IPS-18a (cell line): ENCODE measurements around the gene A3GALT2.

ENCODE experiments used
- H3K27ac ChIP-seq: one replicate; pipeline ENCODE4 v1.5.1; 2013; ENCODE audit warnings: low read length
- H3K27me3 ChIP-seq: one replicate; pipeline ENCODE4 v1.6.1; 2013; ENCODE audit warnings: mild to moderate bottlenecking, low read length; ENCODE audit not compliant: control insufficient read depth, insufficient read depth
- H3K36me3 ChIP-seq: one replicate; pipeline ENCODE4 v1.6.1; 2013; ENCODE audit warnings: low read depth, low read length; ENCODE audit not compliant: control insufficient read depth
- H3K4me1 ChIP-seq: one replicate; pipeline ENCODE4 v1.6.1; 2013; ENCODE audit warnings: low read depth, low read length; ENCODE audit not compliant: control insufficient read depth
- H3K4me3 ChIP-seq: one replicate; pipeline ENCODE4 v1.5.1; 2013; ENCODE audit warnings: low read length
- H3K9ac ChIP-seq: one replicate; pipeline ENCODE4 v1.6.1; 2013; ENCODE audit warnings: mild to moderate bottlenecking, low read length, moderate library complexity
- H3K9me3 ChIP-seq: one replicate; pipeline ENCODE4 v1.6.1; 2013; ENCODE audit warnings: low read depth, low read length; ENCODE audit not compliant: control insufficient read depth

Gene A3GALT2

GRCh38 chr1:33349778-33350610 is 29.1 kb upstream of the A3GALT2 start:
- peak overlapping the region; percentile 78 for H3K4me3 ChIP-seq
- no peak overlapping the region for H3K27ac ChIP-seq
- H3K27me3 ChIP-seq = peaks cover 92% of the 10 kb centered on the region
- peak overlapping the region; percentile 80 for H3K9ac ChIP-seq
- peaks cover 43% of the 10 kb centered on the region for H3K4me1 ChIP-seq
- H3K9me3 ChIP-seq = no peaks in the 10 kb centered on the region
- no peaks in the 10 kb centered on the region for H3K36me3 ChIP-seq

DNA sequence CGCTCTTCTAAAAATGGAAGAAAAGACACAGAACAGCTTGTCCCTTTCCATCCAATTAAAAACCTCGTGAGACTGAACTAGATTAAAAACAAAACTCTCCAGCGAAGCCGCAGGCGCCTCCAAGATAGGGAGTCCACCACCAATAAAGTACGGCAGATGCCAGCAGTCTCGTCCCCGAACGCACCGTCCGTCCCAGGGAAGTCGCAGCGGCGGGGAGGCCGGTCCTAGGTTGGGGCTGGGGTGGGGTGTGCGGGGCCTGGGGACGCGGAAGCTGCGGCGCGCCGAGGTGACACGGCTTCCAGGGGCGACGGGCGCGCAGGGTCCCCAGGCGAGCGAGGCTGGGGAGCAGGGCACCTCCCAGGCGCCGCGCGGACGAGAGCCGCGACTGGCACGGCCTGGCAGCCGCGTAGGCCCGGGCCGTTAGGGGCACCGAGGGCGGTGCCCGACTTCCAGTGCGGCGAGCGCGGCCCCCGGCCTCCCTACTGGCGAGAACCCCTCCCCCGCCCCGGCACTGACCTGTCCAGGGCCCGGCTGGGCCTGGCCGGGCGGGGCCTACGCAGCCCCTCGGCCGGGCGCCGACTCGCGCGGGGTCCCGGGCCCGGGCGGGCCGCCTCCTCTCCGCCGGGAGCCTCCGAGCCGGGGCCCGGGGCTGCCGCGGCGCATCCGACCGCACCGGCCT is 28.3 kb upstream of the A3GALT2 start:
- H3K4me3 ChIP-seq = peak overlapping the region; percentile 63
- H3K9me3 ChIP-seq = no peaks in the 10 kb centered on the region
- peak overlapping the region; percentile 48 for H3K9ac ChIP-seq
- no peaks in the 10 kb centered on the region for H3K36me3 ChIP-seq
- peaks cover 44% of the 10 kb centered on the region for H3K4me1 ChIP-seq
- H3K27ac ChIP-seq = no peak overlapping the region
- peaks cover 88% of the 10 kb centered on the region for H3K27me3 ChIP-seq

DNA sequence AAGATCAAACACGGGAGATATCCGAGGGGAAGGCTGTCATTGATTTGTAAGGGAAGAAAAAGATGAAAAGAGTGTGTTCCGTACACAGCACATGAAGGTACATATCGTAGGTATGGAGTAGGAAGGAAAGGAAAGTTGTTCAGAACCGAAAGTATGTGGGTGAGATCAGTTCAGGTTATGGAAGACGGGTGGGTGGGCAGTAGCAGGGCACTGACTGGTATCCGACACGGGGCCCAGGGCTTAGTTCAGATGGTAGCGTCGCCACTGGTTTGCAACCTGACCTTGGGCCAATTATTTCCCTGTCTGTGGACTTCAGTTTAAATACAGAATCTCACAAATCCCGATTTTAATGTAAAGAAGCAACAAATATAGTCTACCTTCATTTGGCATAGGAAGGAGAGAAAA is 27.8 kb upstream of the A3GALT2 start:
- no peak overlapping the region for H3K27ac ChIP-seq
- H3K4me3 ChIP-seq = peak overlapping the region; percentile 63
- no peaks in the 10 kb centered on the region for H3K9me3 ChIP-seq
- peaks cover 88% of the 10 kb centered on the region for H3K27me3 ChIP-seq
- H3K4me1 ChIP-seq = peaks cover 49% of the 10 kb centered on the region
- peak overlapping the region; percentile 48 for H3K9ac ChIP-seq
- no peaks in the 10 kb centered on the region for H3K36me3 ChIP-seq

GRCh38 chr1:33348194-33348593 is 27.3 kb upstream of the A3GALT2 start:
- Histone ChIP-seq H3K36me3 (no peaks in the 10 kb centered on the region), H3K9ac (peak overlapping the region; percentile 48), H3K27ac (no peak overlapping the region), H3K9me3 (no peaks in the 10 kb centered on the region), H3K4me1 (peaks cover 53% of the 10 kb centered on the region), H3K27me3 (peaks cover 86% of the 10 kb centered on the region), H3K4me3 (peak overlapping the region; percentile 63)

- H3K36me3 ChIP-seq = no peaks in the 10 kb centered on the region
- no peak overlapping the region for H3K9ac ChIP-seq
- peak overlapping the region; percentile 63 for H3K4me3 ChIP-seq
- H3K4me1 ChIP-seq = peaks cover 57% of the 10 kb centered on the region
- H3K27me3 ChIP-seq = peaks cover 80% of the 10 kb centered on the region
- no peaks in the 10 kb centered on the region for H3K9me3 ChIP-seq
- no peak overlapping the region for H3K27ac ChIP-seq
Observed at GRCh38 chr1:33347650-33347992, 26.7 kb upstream of the A3GALT2 start.

DNA sequence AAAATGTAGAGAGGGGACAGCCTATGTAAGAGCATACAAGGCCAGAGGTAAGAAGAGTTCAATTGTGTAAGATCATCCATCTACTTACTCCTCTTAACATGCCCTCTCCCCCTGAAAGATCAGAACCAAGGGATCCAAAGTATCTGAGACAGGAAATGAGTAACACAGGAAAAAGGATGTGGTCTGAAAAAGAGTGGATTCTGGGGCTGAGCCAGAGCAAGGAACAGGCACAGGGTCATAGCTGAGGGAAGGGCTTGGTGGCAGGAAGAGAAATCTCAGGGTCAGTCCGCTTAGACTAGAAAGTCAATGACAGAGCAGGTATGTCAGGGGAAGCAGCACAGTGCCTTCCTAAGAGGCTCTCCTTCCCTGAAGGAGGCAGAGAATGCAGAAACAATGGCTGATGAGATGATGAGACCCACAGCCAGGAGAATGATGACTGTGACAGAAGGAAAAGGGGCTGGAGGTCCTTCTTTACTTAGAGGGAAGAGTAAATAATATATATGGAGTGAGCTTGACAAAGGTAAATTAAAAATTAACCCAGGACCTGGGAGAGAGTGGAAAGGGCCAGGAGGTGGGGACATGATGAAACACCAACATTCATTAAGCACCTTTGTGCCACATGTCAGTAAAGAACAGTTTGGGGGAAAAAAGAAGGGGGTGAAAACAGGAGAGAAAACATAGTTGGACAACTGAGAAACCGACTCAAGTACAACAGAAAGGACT is 26.2 kb upstream of the A3GALT2 start:
- no peaks in the 10 kb centered on the region for H3K9me3 ChIP-seq
- peaks cover 61% of the 10 kb centered on the region for H3K4me1 ChIP-seq
- no peaks in the 10 kb centered on the region for H3K36me3 ChIP-seq
- H3K27me3 ChIP-seq = peaks cover 75% of the 10 kb centered on the region
- no peak overlapping the region for H3K9ac ChIP-seq
- peak overlapping the region; percentile 63 for H3K4me3 ChIP-seq
- H3K27ac ChIP-seq = no peak overlapping the region

DNA sequence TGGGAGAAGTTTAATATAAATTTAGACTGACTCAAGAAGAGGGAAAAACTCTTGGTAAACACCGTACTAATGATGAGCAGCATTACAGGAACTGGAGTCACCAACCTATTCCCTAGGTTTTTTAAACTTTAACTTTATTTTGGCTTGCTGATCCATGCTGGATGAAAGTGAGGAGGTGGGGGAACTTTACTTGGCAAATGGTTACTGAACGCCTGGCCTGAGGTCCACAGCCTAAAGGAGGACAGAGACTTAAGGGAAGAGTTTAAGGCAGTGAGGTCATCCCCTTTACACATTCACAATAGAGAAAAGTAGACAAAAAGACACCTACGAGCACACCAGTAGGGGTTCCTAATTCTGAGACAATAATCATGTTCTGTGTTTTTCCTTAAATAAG is 25.6 kb upstream of the A3GALT2 start:
- Histone ChIP-seq H3K4me3 (no peak overlapping the region), H3K4me1 (peaks cover 67% of the 10 kb centered on the region), H3K27me3 (peaks cover 69% of the 10 kb centered on the region), H3K9me3 (no peaks in the 10 kb centered on the region), H3K36me3 (no peaks in the 10 kb centered on the region), H3K9ac (no peak overlapping the region), H3K27ac (no peak overlapping the region)

GRCh38 chr1:33344896-33345560 is 24.1 kb upstream of the A3GALT2 start:
- H3K27ac ChIP-seq = no peak overlapping the region
- no peak overlapping the region for H3K4me3 ChIP-seq
- no peaks in the 10 kb centered on the region for H3K36me3 ChIP-seq
- H3K4me1 ChIP-seq = peaks cover 70% of the 10 kb centered on the region
- no peak overlapping the region for H3K9ac ChIP-seq
- H3K9me3 ChIP-seq = no peaks in the 10 kb centered on the region
- H3K27me3 ChIP-seq = peaks cover 57% of the 10 kb centered on the region

DNA sequence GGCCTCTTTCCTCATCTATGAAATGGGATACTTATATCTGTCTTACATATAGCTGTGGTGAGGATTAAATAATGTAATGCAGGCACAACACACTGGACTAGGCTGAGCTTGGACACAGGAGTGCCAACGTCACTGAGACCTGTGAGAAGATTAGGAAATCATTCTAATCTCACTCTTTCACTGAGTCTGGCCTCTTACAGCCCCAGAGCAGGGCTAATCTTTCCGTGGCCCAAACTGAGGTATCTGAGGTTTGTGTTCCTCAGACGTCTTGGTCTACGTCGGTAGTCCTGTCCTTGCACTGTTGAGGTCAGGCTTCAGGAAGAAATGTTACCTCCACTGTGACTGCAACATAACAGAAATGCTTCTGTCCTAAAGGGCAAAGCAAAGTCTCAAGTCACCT is 22.6 kb upstream of the A3GALT2 start:
- H3K9ac ChIP-seq = no peak overlapping the region
- no peaks in the 10 kb centered on the region for H3K9me3 ChIP-seq
- H3K4me1 ChIP-seq = peaks cover 83% of the 10 kb centered on the region
- no peak overlapping the region for H3K27ac ChIP-seq
- peaks cover 64% of the 10 kb centered on the region for H3K27me3 ChIP-seq
- no peaks in the 10 kb centered on the region for H3K36me3 ChIP-seq
- H3K4me3 ChIP-seq = no peak overlapping the region

DNA sequence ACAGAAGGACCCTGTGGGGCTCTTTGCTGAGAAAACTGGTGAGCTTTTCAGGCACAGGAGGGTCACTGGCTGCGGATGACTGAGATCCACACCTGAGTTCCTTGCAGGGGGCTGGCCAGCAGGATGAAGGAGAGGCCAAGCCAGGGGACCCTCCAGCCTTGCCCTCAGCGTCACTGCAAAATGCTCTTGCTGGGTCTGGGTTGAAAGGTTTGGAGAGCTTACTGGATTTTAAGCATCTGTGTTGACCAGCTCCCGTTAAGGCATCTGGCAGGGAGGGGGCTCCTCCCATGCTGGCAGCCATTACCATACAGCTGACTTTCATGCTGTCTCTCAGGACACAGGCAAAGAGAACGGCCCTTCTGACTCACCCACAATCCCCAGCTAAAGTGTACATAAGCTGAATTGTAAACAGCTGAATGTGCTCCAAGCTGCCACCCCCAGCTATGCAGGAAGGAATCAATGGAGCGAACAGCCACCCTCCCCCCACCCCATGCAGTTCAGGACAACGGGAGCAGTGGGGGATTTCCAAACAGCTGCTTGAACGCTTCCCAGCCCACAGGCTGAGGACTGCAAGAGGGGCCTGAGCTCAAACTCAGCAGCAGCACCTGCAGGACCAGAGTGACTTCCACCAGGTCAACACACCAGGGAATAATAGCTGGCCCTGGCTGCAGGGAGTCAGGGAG is 21.3 kb upstream of the A3GALT2 start:
- Histone ChIP-seq H3K9ac (peak overlapping the region; percentile 10), H3K4me1 (peaks cover 83% of the 10 kb centered on the region), H3K9me3 (no peaks in the 10 kb centered on the region), H3K4me3 (peak overlapping the region; percentile 42), H3K27ac (peak overlapping the region; percentile 40), H3K36me3 (no peaks in the 10 kb centered on the region), H3K27me3 (peaks cover 61% of the 10 kb centered on the region)

DNA sequence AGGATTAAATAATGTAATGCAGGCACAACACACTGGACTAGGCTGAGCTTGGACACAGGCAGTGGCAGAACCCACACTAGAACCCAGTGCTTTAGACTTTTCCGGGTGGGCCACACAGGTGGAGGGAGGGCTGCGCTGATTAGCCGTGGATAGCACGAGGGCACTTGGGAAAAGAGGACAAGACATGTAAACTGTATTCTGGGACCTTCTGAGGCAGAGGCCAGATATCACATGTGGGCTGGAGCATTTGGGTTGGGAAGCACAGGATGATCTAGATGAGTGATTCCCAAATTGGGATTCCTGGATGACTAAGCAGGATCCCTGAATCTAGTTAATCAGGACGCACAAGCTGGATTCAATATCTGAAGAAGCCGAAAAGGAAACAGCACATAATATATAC is 20.3 kb upstream of the A3GALT2 start:
- peaks cover 78% of the 10 kb centered on the region for H3K4me1 ChIP-seq

More for the DNA sequence above, 20.3 kb upstream of the A3GALT2 start:
- H3K27me3 ChIP-seq = peaks cover 53% of the 10 kb centered on the region
- no peaks in the 10 kb centered on the region for H3K9me3 ChIP-seq
- H3K27ac ChIP-seq = no peak overlapping the region
- H3K4me3 ChIP-seq = no peak overlapping the region
- no peak overlapping the region for H3K9ac ChIP-seq
- no peaks in the 10 kb centered on the region for H3K36me3 ChIP-seq
